Measurements from ENCODE around the gene LRP2.
"Not testable (repeated sequence)": the region's sequence is repeated elsewhere in the genome, so short reads cannot be mapped to it uniquely, and the experiment has no call there.

LRP2 gene

DNA sequence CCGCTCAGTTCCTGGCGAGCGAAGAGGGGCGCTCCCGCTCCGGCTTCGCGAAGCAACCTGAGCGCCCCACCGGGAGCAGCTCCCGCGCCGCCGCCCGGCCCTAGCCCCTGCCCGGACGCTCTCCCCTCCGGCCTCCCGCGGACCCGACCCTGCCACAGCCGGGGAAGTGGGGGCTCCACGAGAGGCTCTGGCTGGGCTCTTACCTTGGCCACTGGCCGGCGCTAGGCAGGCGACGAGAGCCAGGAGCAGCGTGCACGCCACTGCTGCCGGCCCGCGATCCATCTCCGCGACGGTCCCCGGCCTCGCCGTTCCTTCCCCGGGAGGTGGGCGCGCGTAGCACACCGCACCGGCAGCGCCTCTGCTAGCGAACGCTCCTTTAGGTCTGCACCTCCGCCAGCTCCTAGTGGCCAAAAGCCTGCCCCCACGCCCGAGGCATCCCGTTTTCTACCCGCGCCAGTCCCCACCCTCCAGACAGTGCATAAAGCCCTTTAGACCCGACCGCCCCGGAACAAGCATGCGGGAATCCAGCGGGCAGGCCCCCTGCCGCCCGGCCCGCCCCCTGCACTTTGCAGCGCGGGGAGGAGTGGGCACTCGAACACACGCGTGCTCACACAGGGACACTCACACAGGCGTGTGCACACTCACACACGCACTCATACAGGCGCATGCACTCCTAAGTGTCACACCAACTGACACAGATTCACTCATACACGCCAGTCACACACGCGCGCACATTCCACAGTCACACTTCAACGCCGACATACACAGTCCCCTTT is at the start of gene LRP2:
TSS of gene LRP2 (minus strand) at position 417 of the 776 bp plus-strand sequence. CDS start at position 282, 135 bp downstream.
- no peak for DNase-seq

DNA sequence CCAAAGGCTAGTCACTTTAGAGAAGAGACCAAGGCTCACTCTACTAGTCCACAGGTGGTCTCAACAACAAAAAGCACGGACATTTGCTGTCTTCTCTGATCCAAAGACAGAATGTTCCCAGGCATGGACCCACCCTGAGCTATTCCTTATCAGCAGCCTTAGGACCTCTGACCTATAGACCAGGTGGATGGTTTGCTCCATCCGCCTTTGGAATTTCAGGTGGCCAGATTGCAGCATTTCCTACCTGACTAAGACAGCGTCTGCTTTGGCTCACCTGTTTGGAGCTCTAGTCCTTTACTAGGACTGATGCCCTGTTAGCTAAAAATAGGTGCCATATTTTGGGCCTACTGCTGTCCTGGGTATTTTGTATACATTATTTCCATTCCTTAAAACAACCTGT is 44.6 kb upstream of the LRP2 start:
- no peak for DNase-seq

- not testable (repeated sequence) for DNase-seq
These were observed 37.2 kb upstream of the LRP2 start for GRCh38 chr2:169399491-169399890.

- DNase-seq, result no peak
These were observed 35.4 kb upstream of the LRP2 start for GRCh38 chr2:169397697-169398096.

GRCh38 chr2:169395821-169396374 is 33.6 kb upstream of the LRP2 start:
- no peak for DNase-seq

- no peak for DNase-seq
These were observed 30.8 kb upstream of the LRP2 start for GRCh38 chr2:169393068-169393590.

- no peak for DNase-seq
These were observed 28.9 kb upstream of the LRP2 start for GRCh38 chr2:169391236-169391635.

DNA sequence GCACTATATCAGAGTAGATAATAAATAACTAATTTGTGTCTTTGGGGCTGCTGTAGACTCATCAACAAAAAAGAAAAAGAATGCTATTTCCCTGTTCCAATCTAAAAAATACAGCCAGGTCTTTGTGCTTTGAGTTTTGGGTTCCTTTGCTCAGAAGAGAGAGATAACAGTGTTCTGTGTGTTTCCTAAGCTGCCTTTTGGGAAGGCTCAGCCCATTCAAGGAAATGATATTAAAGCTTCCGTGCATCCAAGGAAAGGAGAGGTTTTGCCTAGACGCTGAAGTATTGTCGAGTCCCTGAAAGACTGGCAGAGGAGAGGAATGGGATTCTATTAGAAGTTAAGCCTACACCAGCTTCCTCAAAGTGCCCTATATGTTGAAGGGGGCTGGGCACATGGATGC is 25.8 kb upstream of the LRP2 start:
- DNase-seq, result no peak

DNA sequence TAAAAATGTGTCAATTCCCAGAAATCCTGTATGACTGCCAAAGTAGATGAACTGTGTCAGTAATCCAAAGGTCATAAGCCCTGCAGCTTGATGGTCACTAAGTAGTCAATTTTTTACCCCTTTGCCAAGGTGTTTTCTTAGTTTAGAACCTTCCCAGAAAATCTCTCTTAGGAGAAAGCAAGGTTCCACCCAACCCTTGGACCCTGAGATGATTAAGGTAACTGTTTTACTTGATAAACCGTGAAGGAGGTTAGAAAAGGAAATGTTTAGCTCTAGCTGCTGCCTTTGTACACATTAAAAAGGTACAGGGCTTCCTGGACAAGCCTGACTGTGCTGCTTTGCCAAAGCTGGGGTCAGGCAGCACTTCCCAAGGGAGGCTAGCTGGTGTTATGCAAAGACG is 24.4 kb upstream of the LRP2 start:
- no peak for DNase-seq

DNA sequence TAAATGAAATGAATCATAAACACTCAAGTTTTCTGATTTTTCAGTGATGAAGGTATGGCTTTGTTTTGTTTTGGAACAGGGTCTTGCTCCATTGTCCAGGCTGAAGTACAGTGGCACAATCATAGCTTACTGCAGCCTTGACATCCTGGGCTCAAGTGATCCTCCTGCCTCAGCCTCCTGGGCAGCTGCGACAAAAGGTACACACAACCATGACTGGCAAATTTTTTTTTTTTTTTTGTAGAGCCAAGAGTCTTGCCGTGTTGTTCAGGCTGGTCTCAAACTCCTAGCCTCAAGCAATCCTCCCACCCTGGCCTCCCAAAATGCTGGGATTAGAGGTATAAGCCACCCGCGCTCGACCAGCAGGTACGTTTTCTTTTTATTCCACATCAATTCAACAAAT is 22.5 kb upstream of the LRP2 start:
- DNase-seq, result no peak

GRCh38 chr2:169372561-169372960 is 10.2 kb upstream of the LRP2 start:
- DNase-seq, result no peak

DNA sequence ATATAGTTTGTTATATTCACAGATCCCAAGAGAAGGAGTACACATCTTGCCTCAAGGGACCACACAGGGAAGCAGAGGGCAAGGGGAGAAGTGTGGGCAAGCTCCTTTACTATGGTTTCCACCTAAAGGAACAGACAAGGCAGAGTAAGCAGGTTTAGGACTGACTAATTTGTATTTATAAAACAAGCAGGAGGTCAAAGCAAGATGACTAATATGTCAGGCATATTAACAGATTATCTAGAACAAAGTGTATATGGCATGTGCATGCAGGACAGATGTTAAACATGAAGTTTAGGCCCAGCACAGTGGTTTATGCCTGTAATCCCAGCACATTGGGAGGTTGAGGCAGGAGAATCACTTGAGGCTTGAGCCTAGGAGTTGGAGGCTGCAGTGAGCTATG is 3.7 kb upstream of the LRP2 start:
- no peak for DNase-seq

DNA sequence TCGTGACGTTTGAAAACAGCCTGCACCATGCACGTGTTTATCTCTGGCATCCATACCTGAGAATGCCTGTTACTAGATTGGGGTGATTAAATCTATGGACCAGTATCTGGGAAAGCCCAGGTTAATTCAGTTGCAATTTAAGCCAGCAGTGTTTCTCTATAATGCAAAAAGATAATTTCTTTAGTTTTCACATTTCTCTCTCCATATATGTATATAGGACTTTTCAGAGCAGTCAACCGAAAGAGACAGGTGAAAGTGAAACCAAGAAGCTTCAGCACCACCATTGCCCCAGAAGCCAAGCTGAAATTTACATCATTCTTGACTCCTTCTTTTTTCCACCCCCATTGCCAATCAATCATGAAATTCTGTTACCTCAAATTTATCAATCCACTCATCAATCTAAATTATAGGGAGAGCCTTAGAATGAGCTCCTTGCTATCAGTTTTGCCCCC is 2.7 kb upstream of the LRP2 start:
- DNase-seq, result no peak

GRCh38 chr2:169363560-169364150 is 1.3 kb upstream of the LRP2 start:
- DNase-seq, result no peak

DNA sequence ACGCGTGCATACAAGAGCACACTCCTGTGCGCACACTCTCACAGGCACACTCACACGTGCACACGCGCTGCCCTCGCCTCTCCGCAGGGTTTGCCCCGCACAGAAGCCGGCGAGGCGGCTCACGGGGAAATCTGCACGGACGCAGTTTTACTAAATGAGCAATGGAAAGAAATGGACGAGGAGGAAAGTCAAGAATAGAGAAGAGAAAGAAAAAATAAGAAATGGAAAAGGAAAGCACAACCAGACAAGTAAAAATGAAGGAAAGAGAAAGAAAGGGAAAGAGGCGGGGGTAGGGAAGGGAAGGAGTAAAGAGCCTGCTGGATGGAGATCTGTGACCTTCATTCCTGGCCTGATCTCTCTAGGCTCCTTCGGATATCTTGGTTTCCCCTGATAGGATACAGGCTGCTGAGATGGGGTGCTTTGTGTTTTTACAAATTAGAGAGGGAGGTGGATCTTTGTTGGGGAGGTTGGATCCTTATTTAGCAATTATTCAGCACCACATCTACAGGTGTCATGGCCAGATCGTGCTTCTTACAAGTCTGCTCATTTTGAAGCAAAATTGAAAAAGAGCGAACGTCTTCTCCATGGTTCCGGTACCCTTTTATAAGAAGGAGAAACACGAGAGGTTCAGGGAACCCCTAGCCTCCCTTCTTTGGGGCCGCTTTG is 693 bp upstream of the LRP2 start:
- DNase-seq, result no peak

GRCh38 chr2:169361706-169362117 is 622 bp downstream of the LRP2 start:
- no peak for DNase-seq

DNA sequence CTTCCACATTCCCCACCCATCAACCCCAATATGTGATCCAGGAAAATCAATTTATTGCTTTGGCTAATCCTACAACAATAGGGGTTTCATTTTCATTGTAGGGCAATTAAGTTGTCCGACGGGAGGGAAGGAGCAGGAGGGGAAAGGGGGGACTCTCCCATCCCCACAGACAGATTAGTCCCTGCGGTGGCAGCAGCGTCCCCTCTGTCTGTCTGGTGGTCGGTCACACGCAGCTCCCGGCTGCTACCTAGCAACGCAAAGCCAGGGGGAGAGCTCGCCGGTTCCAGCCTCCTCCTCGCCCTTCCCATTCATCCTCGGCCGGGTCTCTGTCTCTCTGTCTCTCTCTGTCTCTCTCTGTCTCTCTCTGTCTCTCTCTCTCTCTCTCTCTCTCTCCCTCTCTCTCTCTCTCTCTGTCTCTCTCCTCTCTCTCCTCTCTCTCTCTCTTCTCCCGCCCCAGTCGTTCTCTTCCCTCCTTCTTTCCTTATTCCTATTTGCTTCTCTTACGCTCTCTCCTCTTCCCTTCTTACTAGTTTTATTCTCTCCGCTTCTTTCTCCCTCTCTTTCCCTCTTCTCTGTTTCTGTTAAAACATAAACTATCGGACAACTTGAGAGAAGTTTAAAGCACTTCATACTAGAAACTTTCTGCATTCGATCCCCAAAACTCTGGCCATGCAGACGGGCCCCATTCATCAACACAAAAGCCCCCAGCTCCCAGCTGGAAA is 1.2 kb downstream of the LRP2 start:
- no peak for DNase-seq

DNA sequence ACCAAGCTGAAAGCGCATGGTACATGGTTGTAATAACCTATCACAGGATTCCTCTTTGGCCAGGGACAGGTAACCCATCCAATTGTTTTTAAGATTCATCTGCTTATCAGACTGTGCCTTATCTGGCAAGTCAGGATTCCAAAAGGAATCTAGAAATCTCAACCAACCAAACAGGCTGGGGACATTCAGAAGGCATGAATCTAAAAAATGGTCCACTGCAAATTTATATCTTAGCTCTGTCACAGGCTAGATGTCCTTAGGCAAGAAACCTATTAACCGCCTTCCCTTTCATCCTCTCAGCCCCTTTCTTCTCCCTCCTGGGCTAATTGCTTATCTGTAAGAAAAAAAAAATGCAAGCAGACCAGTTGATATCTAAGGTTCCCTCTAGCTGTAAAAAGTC is 4.3 kb downstream of the LRP2 start:
- DNase-seq, result no peak

DNA sequence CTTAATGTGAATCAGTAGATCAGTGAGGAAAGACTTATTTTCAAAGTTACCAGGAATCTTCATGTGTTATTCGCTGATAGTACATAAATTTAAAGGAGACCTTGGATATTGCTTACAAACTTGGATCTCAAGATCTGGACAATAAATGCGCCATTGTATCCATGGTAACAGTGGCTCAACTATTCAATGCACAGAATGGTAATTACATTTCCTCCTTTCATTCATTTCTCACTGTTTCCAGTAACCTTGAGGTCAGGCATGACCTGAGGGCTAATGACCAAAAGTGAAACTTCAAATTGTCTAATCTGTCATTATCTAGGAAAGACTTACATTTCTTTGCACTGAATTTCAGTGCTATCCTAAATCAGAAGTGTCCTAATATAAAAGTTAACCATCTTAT is 8.1 kb downstream of the LRP2 start:
- no peak for DNase-seq

- no peak for DNase-seq
These were observed 10.6 kb downstream of the LRP2 start for GRCh38 chr2:169351725-169352124.

DNA sequence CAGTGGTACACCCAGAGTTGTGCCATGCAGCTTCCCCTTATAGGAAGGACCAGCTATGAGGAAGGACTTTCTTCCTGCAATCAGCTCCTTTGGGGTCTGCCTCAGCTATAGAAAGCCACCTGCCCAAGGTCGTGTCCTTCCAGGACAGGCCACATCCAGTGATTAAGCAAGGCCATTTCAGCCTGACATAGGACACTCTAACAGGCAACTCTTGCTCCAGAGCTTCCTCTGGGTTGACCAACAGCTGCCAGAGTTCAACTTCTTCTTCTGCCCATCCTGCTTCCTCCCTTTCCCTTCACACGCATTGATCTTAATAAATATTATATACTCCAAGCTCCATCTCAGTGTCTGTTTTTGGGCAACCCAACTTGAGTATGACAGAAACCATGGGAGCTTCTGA is 12.8 kb downstream of the LRP2 start:
- DNase-seq, result no peak

DNA sequence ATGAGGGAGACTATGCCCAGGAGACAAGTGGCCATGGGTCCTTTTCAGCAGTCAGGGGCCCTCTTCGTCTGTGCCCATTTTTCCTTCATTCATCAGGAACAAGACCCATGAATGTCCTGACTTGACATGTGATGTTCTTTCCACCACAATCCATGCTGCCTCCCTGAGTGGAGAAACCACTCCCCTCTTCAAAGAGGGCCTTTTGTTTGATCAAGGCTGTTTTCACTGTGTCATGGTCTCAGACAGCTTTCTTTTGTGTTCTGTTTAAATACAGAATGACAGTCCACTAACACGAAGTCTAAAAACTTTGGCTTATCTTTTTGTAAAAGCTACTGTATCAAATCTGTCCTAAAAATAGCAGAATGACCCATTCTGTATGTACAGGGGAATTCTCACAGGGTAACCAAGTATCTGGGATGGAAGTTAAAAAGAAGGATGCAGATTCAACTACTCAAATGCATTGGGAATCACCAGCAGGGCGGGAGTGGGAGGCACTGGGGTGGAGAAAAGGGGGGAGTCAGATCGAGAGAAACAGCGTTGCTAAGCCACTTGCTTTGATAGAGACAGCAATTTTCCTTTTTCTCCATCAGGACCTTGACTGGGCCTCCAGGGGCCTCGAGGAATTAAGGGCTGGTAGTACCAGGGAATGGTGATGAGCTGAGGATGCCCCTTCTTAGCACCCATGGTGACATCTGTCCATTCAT is 13.9 kb downstream of the LRP2 start:
- DNase-seq, result no peak

Measured in fibroblast of skin of right biceps (primary cell).